ENCODE results near the gene EEF2. TPM values are rescaled to one million over a fixed set of nuclear protein-coding genes. Genes with fewer than 3 reads are reported as not detected.

EEF2 gene
- total RNA-seq, 1 experiment from 2014 or later, result 3,126 TPM

DNA sequence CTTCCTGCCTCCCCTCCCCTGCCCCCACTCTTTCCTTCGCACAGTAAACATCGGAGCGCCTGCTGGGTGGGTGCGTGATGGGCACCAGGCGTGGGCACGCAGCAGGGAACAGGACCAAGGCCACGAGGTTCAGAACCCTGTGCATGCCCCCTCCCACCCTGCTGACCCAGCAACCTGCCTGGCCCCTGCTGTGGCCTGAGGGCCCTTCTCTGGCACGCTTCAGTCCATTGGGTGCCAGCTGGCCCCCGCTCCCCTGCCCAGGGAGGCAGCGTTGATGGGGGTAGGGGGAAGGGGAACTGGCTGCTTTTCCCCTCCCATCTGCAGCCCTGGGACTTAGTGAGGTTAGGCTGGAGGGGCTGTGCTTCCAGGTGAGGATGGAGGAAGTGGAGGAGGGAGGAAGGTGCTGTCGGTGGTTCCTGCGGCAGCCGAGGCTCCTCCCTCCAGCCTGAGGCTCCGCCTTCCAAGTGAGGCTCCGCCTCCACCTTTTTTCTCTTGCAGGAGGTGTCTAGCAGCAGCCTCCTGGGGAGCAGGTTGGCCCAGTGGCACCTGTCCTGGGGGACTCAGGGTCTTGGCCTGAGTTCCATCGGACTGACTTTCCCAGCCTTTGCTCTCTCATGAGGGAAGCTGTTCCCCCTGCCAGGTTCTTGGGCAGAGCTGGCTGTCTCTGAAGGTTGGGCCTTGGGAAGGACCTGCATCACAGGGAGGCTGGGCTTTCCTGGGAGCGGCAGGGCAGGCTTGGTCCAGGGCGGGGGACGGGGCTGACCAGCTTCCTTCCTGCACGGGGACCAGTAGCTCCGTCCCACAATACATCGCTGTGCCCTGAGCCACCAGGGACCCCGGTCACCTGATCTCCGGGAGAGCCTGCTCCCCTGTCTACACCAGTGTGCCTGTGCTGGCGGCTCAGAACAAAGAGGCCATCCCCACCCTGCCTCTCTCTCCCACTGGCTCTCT is 29.6 kb upstream of the EEF2 start:
- CTCF ChIA-PET, result no interaction called here
- H3K27ac Mint-ChIP-seq (ENCODE audit: low read depth, unreplicated experiment), result no peak overlapping the region
- no peak for DNase-seq (ENCODE audit: unreplicated experiment)
- no peaks in the 10 kb centered on the region for H3K27me3 Mint-ChIP-seq (ENCODE audit: insufficient read depth, unreplicated experiment)
- no peaks in the 10 kb centered on the region for H3K9me3 Mint-ChIP-seq (ENCODE audit: unreplicated experiment)
- H3K4me3 Mint-ChIP-seq (ENCODE audit: unreplicated experiment), result no peak overlapping the region
- TF ChIP-seq, protein P1, sequence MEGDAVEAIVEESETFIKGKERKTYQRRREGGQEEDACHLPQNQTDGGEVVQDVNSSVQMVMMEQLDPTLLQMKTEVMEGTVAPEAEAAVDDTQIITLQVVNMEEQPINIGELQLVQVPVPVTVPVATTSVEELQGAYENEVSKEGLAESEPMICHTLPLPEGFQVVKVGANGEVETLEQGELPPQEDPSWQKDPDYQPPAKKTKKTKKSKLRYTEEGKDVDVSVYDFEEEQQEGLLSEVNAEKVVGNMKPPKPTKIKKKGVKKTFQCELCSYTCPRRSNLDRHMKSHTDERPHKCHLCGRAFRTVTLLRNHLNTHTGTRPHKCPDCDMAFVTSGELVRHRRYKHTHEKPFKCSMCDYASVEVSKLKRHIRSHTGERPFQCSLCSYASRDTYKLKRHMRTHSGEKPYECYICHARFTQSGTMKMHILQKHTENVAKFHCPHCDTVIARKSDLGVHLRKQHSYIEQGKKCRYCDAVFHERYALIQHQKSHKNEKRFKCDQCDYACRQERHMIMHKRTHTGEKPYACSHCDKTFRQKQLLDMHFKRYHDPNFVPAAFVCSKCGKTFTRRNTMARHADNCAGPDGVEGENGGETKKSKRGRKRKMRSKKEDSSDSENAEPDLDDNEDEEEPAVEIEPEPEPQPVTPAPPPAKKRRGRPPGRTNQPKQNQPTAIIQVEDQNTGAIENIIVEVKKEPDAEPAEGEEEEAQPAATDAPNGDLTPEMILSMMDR (IDR thresholded peaks at IDR 0.05; ENCODE audit: unreplicated experiment), result no peak
- peaks cover 4% of the 10 kb centered on the region for H3K4me1 Mint-ChIP-seq (ENCODE audit: insufficient read depth, unreplicated experiment)
- POLR2A ChIA-PET, result interaction anchor here (0.6 kb wide), 1 partner anchor 9 kb away, joined by 3 read pairs; no protein-coding TSS in a partner anchor
- intact Hi-C loops (cut with micrococcal nuclease), result no loop called here
- BruUV-seq (replicated peaks), result no TSS peak
- peaks cover 26% of the 10 kb centered on the region for H3K36me3 Mint-ChIP-seq (ENCODE audit: insufficient read depth, unreplicated experiment)

DNA sequence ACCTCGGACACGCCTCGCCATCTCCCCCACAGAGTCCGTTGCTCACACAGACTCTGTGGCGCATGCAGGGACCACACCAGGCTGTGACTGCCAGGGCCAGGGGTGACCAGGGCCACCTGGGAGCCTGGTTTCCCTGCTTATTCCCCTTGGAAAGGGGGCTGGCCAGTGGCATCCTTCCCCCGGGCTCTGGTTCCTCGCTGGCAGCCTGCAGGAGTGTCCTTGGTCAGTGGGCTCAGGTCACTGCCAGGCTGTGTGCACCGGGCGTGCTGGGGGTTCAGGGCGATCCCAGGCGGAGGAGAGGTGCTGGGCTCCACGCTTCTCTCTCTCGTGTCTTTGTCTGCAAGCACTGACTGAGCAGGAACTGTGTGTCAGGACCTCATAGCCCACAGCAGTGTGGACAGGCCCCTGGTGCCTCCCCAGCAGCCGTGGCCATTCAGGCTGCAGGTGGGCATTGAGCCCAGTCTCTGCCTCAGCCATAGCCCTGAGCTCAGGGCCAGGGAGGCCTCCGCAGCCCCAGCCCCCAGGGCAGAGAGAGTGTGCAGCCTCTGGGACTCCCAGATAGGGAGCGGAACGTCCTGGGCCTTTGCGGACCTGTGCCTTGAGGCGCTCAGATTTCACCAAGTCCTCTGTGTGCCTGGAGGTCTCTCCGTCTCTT is 28.8 kb upstream of the EEF2 start:
- H3K27me3 Mint-ChIP-seq (ENCODE audit: insufficient read depth, unreplicated experiment), result no peaks in the 10 kb centered on the region
- intact Hi-C loops (cut with micrococcal nuclease), result no loop called here
- peaks cover 26% of the 10 kb centered on the region for H3K36me3 Mint-ChIP-seq (ENCODE audit: insufficient read depth, unreplicated experiment)
- H3K27ac Mint-ChIP-seq (ENCODE audit: low read depth, unreplicated experiment), result no peak overlapping the region
- TF ChIP-seq, protein P1 (IDR thresholded peaks at IDR 0.05; ENCODE audit: unreplicated experiment), result no peak
- H3K4me3 Mint-ChIP-seq (ENCODE audit: unreplicated experiment), result no peak overlapping the region
- no peaks in the 10 kb centered on the region for H3K9me3 Mint-ChIP-seq (ENCODE audit: unreplicated experiment)
- no peak for DNase-seq (ENCODE audit: unreplicated experiment)
- ChIA-PET CTCF (no interaction called here), POLR2A (no interaction called here)
- peaks cover 11% of the 10 kb centered on the region for H3K4me1 Mint-ChIP-seq (ENCODE audit: insufficient read depth, unreplicated experiment)
- no TSS peak for BruUV-seq (replicated peaks)

DNA sequence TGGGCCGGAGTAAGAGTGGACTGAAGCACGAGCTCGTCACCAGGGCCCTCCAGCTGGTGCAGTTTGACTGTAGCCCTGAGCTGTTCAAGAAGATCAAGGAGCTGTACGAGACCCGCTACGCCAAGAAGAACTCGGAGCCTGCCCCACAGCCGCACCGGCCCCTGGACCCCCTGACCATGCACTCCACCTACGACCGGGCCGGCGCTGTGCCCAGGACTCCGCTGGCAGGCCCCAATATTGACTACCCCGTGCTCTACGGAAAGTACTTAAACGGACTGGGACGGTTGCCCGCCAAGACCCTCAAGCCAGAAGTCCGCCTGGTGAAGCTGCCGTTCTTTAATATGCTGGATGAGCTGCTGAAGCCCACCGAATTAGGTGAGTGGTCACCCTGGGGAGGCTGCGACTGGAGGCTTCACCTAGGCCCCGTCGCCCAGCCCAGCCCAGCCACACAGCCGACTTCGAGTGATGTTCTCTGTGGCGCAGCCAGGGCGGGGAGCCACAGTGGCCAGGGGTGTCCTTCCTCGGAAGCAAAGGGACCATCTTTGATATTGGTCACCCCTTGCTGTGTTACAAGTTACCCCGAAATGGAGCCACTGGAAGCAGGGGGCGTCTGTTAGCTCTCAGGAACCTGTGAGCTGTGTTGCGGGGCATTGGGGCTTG is 27.8 kb upstream of the EEF2 start:
- Mint-ChIP-seq H3K27me3 (ENCODE audit: insufficient read depth, unreplicated experiment) (no peaks in the 10 kb centered on the region), H3K27ac (ENCODE audit: low read depth, unreplicated experiment) (no peak overlapping the region), H3K36me3 (ENCODE audit: insufficient read depth, unreplicated experiment) (peaks cover 20% of the 10 kb centered on the region), H3K4me3 (ENCODE audit: unreplicated experiment) (no peak overlapping the region), H3K9me3 (ENCODE audit: unreplicated experiment) (no peaks in the 10 kb centered on the region), H3K4me1 (ENCODE audit: insufficient read depth, unreplicated experiment) (peaks cover 17% of the 10 kb centered on the region)
- no TSS peak for BruUV-seq (replicated peaks)
- ChIA-PET CTCF (no interaction called here), POLR2A (no interaction called here)
- intact Hi-C loops (cut with micrococcal nuclease), result no loop called here
- TF ChIP-seq, protein P1 (IDR thresholded peaks at IDR 0.05; ENCODE audit: unreplicated experiment), result no peak
- no peak for DNase-seq (ENCODE audit: unreplicated experiment)

All from MCF 10A (cell line).